Ovary (tissue), 3 donors: ENCODE results near the gene PGLYRP2.
"Not testable (repeated sequence)": the region's sequence is repeated elsewhere in the genome, so short reads cannot be mapped to it uniquely, and the experiment has no call there.

Experiments used
- EP300 ChIP-seq: sonication (generic); formaldehyde crosslinking; IDR thresholded peaks from one replicate; pipeline ENCODE4 v1.6.1; 2017; ENCODE audit warnings: antibody characterized with exemption
- POLR2A ChIP-seq: fragments of 450-650 bp; IDR thresholded peaks from one replicate; pipeline ENCODE4 v1.6.1; 2017; ENCODE audit warnings: antibody characterized with exemption, mild to moderate bottlenecking, moderate library complexity
- TF ChIP-seq, protein P1 (sequence below), 3 donors: fragments of 450-650 bp in 2 of 3; fragments of 200-600 bp in 1 of 3; IDR thresholded peaks; one replicate each; pipeline versions ENCODE4 v1.5.1 to v1.8.0; 2016 to 2022; ENCODE audit warnings: antibody characterized with exemption in 3 of 3, mild to moderate bottlenecking in 1 of 3
- donor health status: DM: no; HTN: no; CAD: no.

DNA sequence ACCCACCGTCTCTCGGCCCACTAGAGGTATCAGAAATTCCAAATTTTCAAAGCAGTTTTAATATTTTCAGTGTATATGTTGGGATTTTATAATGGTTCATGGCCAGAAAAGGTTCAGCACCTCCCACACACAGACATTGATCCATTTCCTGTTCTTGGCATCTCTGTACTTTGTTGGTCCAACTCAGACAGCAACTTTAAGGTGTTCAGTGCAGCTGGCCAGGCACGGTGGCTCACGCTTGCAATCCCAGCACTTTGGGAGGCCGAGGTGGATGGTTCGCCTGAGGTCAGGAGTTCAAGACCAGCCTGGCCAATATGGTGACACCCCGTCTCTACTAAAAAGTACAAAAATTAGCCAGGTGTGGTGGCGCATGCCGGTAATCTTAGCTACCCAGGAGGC is 35.9 kb upstream of the PGLYRP2 start:
- TF ChIP-seq, protein P1, sequence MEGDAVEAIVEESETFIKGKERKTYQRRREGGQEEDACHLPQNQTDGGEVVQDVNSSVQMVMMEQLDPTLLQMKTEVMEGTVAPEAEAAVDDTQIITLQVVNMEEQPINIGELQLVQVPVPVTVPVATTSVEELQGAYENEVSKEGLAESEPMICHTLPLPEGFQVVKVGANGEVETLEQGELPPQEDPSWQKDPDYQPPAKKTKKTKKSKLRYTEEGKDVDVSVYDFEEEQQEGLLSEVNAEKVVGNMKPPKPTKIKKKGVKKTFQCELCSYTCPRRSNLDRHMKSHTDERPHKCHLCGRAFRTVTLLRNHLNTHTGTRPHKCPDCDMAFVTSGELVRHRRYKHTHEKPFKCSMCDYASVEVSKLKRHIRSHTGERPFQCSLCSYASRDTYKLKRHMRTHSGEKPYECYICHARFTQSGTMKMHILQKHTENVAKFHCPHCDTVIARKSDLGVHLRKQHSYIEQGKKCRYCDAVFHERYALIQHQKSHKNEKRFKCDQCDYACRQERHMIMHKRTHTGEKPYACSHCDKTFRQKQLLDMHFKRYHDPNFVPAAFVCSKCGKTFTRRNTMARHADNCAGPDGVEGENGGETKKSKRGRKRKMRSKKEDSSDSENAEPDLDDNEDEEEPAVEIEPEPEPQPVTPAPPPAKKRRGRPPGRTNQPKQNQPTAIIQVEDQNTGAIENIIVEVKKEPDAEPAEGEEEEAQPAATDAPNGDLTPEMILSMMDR (IDR thresholded peaks at IDR 0.05) = not testable (repeated sequence)
- TF ChIP-seq POLR2A, EP300: not testable (repeated sequence)
